HepG2 (cell line): ENCODE results near the gene OR2AJ1. TPM values are rescaled to one million over a fixed set of nuclear protein-coding genes. Genes with fewer than 3 reads are reported as not detected.

ENCODE experiments used
- ATAC-seq: fragments of 200-7000 bp; cut with Tn5 transposase; 3 replicates; pipeline ENCODE4 v1.9.1; 2020; ENCODE audit warnings: mild to moderate bottlenecking, moderate library complexity
- BruUV-seq: library from RNA; stranded (reverse); fragments of 400-500 nt; replicated peaks from 2 replicates; lab custom pipeline; 2021; lab: Mats Ljungman, UMichigan
- CTCF ChIA-PET: fragments of 300-600 bp; formaldehyde crosslinking; extraction: SDS; loops from one replicate; lab custom pipeline; 2021; ENCODE audit warnings: low total read pairs, inconsistent platforms, low intra/inter-chr PET ratio; lab: Yijun Ruan, JAX
- POLR2A ChIA-PET: fragments of 350-600 bp; sonication (Branson Sonifier 250); formaldehyde crosslinking; loops from one replicate; lab custom pipeline; 2020; ENCODE audit warnings: antibody characterized with exemption, inconsistent platforms; lab: Yijun Ruan, JAX
- DNase-seq: peaks from one replicate; pipeline ENCODE4 v3.0.0-alpha.2; 2015; ENCODE audit warnings: low spot score
- FAIRE-seq: peaks from 3 replicates; lab custom pipeline; 2011; peaks lifted over from hg19 to GRCh38; lab: Jason Lieb, UNC
- H2AFZ ChIP-seq: one replicate; pipeline ENCODE4 v1.6.1; 2011; ENCODE audit warnings: low read length, inconsistent platforms
- H3K27ac ChIP-seq: fragments of 300-600 bp; 3 replicates; pipeline ENCODE4 v1.8.0; 2011; ENCODE audit warnings: mixed run types, mild to moderate bottlenecking, mixed read lengths, low read length, inconsistent platforms; ENCODE audit not compliant: insufficient read depth; ENCODE audit errors: extremely low read length
- H3K27me3 ChIP-seq, 2 experiments: fragments of 200-600 bp in 1 of 2; 2 replicates in 1 of 2; 3 replicates in 1 of 2; pipeline versions ENCODE4 v1.6.0 to v1.8.0; 2011; ENCODE audit warnings: low read length in 2 of 2, mild to moderate bottlenecking in 2 of 2, moderate library complexity in 2 of 2, inconsistent platforms in 1 of 2; ENCODE audit not compliant: insufficient read depth in 2 of 2, control insufficient read depth in 1 of 2
- H3K36me3 ChIP-seq, 2 experiments: fragments of 200-600 bp in 1 of 2; replicated peaks in 1 of 2; 2 replicates in 1 of 2; 3 replicates in 1 of 2; pipeline versions ENCODE4 v1.5.1 to v1.8.0; 2011; ENCODE audit warnings: low read length in 2 of 2, inconsistent platforms in 1 of 2; ENCODE audit not compliant: insufficient read depth in 2 of 2, control insufficient read depth in 1 of 2
- H3K4me1 ChIP-seq: 2 replicates; pipeline ENCODE4 v1.5.1; 2012; ENCODE audit warnings: low read length, inconsistent platforms; ENCODE audit not compliant: insufficient read depth
- H3K4me2 ChIP-seq: 2 replicates; pipeline ENCODE4 v1.6.0; 2011; ENCODE audit warnings: low read depth, low read length, inconsistent platforms
- H3K4me3 ChIP-seq, 3 experiments: fragments of 200-600 bp in 1 of 3; sonication (generic), shearing (Covaris generic) in 1 of 3; replicated peaks in 1 of 3; 2 replicates each; pipeline ENCODE4 v1.5.1; 2011 to 2016; ENCODE audit warnings: low read length in 3 of 3, inconsistent platforms in 2 of 3, low read depth in 2 of 3, mild to moderate bottlenecking in 2 of 3, control low read depth in 1 of 3, mixed read lengths in 1 of 3; ENCODE audit not compliant: insufficient read depth in 1 of 3
- H3K79me2 ChIP-seq: one replicate; pipeline ENCODE4 v1.6.1; 2011; ENCODE audit warnings: low read length, inconsistent platforms; ENCODE audit not compliant: insufficient read depth
- H3K9ac ChIP-seq: 2 replicates; pipeline ENCODE4 v1.6.0; 2011; ENCODE audit warnings: mild to moderate bottlenecking, low read depth, low read length, inconsistent platforms; ENCODE audit not compliant: insufficient read depth
- H3K9me3 ChIP-seq: 2 replicates; pipeline ENCODE4 v1.5.1; 2012; ENCODE audit warnings: mild to moderate bottlenecking, low read length
- H4K20me1 ChIP-seq: 2 replicates; pipeline ENCODE4 v1.6.0; 2011; ENCODE audit warnings: inconsistent platforms, mild to moderate bottlenecking, low read length, moderate library complexity; ENCODE audit not compliant: insufficient read depth
- CEBPB ChIP-seq: IDR thresholded peaks from 2 replicates; pipeline ENCODE4 v1.6.1; 2011; ENCODE audit warnings: low read depth, low read length, improper control_type of control experiment, borderline replicate concordance
- FOXK1 ChIP-seq: sonication (generic); formaldehyde crosslinking; IDR thresholded peaks from 2 replicates; pipeline ENCODE4 v1.4.0; 2020; ENCODE audit warnings: low read depth, missing genetic modification reagents, borderline replicate concordance
- HNRNPLL ChIP-seq: fragments of 200-400 bp; formaldehyde crosslinking; IDR thresholded peaks from 2 replicates; pipeline ENCODE4 v1.6.1; 2017; ENCODE audit warnings: mild to moderate bottlenecking, low read depth, low read length; ENCODE audit not compliant: poor library complexity, severe bottlenecking
- SP2 ChIP-seq: sonication (generic); formaldehyde crosslinking; IDR thresholded peaks from 2 replicates; pipeline ENCODE4 v1.5.1; 2020; ENCODE audit warnings: mild to moderate bottlenecking, missing genetic modification reagents
- ZBTB2 ChIP-seq: sonication (generic); formaldehyde crosslinking; IDR thresholded peaks from 2 replicates; pipeline ENCODE4 v1.8.0; 2022; ENCODE audit warnings: low read depth, missing genetic modification reagents
- ZFX ChIP-seq: sonication (generic); formaldehyde crosslinking; IDR thresholded peaks from 2 replicates; pipeline ENCODE4 v1.4.0; 2020; ENCODE audit warnings: mild to moderate bottlenecking, low read depth, missing genetic modification reagents, moderate library complexity
- ZNF30 ChIP-seq: sonication (generic); formaldehyde crosslinking; IDR thresholded peaks from 2 replicates; pipeline ENCODE4 v1.5.0; 2020; ENCODE audit warnings: mild to moderate bottlenecking, missing genetic modification reagents
- WGBS: methylation state at CpG from one replicate; pipeline ENCODE4 v1.1.6; 2017; ENCODE audit warnings: low lambda C conversion rate; 5-methylcytosine and 5-hydroxymethylcytosine counted together
- in situ Hi-C: cut with HindIII; loops from 2 replicates; pipeline ENCODE4 v1.10.0; 2017; ENCODE audit warnings: low pct_unique_long_range_greater_than_20kb; ENCODE audit not compliant: extremely low pct_ligation_motif_present
- intact Hi-C: fragments of 100-400 bp; cut with micrococcal nuclease; formaldehyde crosslinking; loops from one replicate; pipeline ENCODE4 v1.10.0; 2022; ENCODE audit not compliant: unreplicated experiment
- polyA plus RNA-seq, 8 experiments: library from polyadenylated mRNA; depleted of rRNA in 3 of 8; stranded (reverse) in 7 of 8; unstranded in 1 of 8; fragments of >200 nt; fragmentation: Illumina TruSeq in 4 of 8; extraction: Trizol in 4 of 8; gene quantifications; 2 replicates each; pipeline versions ENCODE4 v1.2.1 to v1.2.3, GENCODE V29; 2011 to 2016; ENCODE audit warnings: low read depth in 4 of 8, missing spikeins in 1 of 8, mixed read lengths in 1 of 8; ENCODE audit not compliant: insufficient read depth in 1 of 8
- total RNA-seq, 5 experiments: library from RNA; depleted of rRNA; stranded (reverse); fragments of >200 nt; fragmentation: Illumina TruSeq; extraction: Trizol; gene quantifications; 2 replicates each; pipeline ENCODE4 v1.2.3, GENCODE V29; 2016; ENCODE audit warnings: low read depth in 1 of 5
- TF ChIP-seq, protein P1 (sequence below): sonication (generic); formaldehyde crosslinking; IDR thresholded peaks from 2 replicates; pipeline ENCODE4 v1.4.0; 2020; ENCODE audit warnings: mild to moderate bottlenecking, missing genetic modification reagents

Gene OR2AJ1
- total and polyA plus RNA-seq, 2 of the 13 experiments (the other 11 are each of a cell fraction or from before 2014, with no cell fraction given), result not detected

- no peaks in the 10 kb centered on the region for H3K79me2 ChIP-seq
- ATAC-seq (no peak), FAIRE-seq (no peak), DNase-seq (no peak)
- no peak overlapping the region for H3K27ac ChIP-seq
- POLR2A ChIA-PET, result no interaction called here
- no TSS peak for BruUV-seq
- no peak overlapping the region for H3K4me2 ChIP-seq
- H3K9ac ChIP-seq, result no peak overlapping the region
- no peaks in the 10 kb centered on the region for H4K20me1 ChIP-seq
- no peak overlapping the region for H3K4me3 ChIP-seq
- TF ChIP-seq ZBTB2 (CRISPR knock-in tag) (no peak), CEBPB (peak; percentile 35; the same call in 1 of the 2 replicates)
- intact Hi-C loops, result no loop called here
- peaks cover 69% of the 10 kb centered on the region for H3K9me3 ChIP-seq
- 12% methylated on average over 6 of the region's 6 CpGs for WGBS
- H2AFZ ChIP-seq, result no peak overlapping the region
- H3K36me3 ChIP-seq, result no peaks in the 10 kb centered on the region
- CTCF ChIA-PET, result no interaction called here
- H3K4me1 ChIP-seq, result no peaks in the 10 kb centered on the region
- H3K27me3 ChIP-seq, result no peaks in the 10 kb centered on the region
- in situ Hi-C loops, result no loop called here
Observed at GRCh38 chr1:247942624-247943023, 17.9 kb downstream of the OR2AJ1 start.

DNA sequence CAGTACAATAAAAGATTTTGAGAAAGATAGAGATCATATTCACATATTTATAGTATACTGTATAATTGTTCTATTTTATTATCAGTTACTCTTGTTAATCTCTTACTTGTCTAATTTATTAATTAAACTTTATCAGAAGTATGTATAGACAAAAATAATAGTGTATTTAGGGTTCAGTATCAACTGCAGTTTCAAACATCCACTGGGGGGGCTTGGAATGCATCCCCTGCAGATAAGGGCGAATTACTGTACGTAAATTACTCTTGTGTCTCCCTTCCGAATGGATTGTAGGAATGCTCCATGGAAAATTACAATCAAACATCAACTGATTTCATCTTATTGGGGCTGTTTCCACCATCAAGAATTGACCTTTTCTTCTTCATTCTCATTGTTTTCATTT lies 23.9 kb downstream of the OR2AJ1 start, which contains the start of gene OR2L8:
OR2L8 (plus strand) TSS at position 301 of the 400 bp plus-strand sequence; CDS start at position 301, 0 bp downstream.
- Histone ChIP-seq H3K36me3 (no peaks in the 10 kb centered on the region), H3K79me2 (no peaks in the 10 kb centered on the region), H3K4me2 (no peak within 1 kb of the TSS), H3K4me3 (no peak within 1 kb of the TSS), H3K27ac (no peak within 1 kb of the TSS), H3K27me3 (no peaks in the 10 kb centered on the region), H3K9me3 (peaks cover 72% of the 10 kb centered on the region), H3K9ac (no peak within 1 kb of the TSS), H2AFZ (no peak within 1 kb of the TSS), H4K20me1 (no peaks in the 10 kb centered on the region), H3K4me1 (no peaks in the 10 kb centered on the region)
- CTCF ChIA-PET, result no interaction called here
- ATAC-seq (no peak), FAIRE-seq (no peak), DNase-seq (no peak)
- in situ Hi-C loops (no loop called here), intact Hi-C loops (no loop called here)
- POLR2A ChIA-PET, result no interaction called here
- WGBS, result 21% methylated on average over 3 of the region's 3 CpGs
- BruUV-seq, result no TSS peak
- TF ChIP-seq SP2 (CRISPR knock-in tag) (no peak), HNRNPLL (no peak), ZNF30 (no peak), FOXK1 (CRISPR knock-in tag) (no peak), ZFX (CRISPR knock-in tag) (no peak)
- TF ChIP-seq, protein P1, sequence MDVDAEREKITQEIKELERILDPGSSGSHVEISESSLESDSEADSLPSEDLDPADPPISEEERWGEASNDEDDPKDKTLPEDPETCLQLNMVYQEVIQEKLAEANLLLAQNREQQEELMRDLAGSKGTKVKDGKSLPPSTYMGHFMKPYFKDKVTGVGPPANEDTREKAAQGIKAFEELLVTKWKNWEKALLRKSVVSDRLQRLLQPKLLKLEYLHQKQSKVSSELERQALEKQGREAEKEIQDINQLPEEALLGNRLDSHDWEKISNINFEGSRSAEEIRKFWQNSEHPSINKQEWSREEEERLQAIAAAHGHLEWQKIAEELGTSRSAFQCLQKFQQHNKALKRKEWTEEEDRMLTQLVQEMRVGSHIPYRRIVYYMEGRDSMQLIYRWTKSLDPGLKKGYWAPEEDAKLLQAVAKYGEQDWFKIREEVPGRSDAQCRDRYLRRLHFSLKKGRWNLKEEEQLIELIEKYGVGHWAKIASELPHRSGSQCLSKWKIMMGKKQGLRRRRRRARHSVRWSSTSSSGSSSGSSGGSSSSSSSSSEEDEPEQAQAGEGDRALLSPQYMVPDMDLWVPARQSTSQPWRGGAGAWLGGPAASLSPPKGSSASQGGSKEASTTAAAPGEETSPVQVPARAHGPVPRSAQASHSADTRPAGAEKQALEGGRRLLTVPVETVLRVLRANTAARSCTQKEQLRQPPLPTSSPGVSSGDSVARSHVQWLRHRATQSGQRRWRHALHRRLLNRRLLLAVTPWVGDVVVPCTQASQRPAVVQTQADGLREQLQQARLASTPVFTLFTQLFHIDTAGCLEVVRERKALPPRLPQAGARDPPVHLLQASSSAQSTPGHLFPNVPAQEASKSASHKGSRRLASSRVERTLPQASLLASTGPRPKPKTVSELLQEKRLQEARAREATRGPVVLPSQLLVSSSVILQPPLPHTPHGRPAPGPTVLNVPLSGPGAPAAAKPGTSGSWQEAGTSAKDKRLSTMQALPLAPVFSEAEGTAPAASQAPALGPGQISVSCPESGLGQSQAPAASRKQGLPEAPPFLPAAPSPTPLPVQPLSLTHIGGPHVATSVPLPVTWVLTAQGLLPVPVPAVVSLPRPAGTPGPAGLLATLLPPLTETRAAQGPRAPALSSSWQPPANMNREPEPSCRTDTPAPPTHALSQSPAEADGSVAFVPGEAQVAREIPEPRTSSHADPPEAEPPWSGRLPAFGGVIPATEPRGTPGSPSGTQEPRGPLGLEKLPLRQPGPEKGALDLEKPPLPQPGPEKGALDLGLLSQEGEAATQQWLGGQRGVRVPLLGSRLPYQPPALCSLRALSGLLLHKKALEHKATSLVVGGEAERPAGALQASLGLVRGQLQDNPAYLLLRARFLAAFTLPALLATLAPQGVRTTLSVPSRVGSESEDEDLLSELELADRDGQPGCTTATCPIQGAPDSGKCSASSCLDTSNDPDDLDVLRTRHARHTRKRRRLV (CRISPR knock-in tag), result no peak
